ENCODE measurements around the gene SOX2. TPM values are rescaled to one million over a fixed set of nuclear protein-coding genes. Genes with fewer than 3 reads are reported as not detected.

The SOX2 gene
- total RNA-seq, 2 experiments from 2014 or later = not detected

- ChIA-PET CTCF (no interaction called here), POLR2A (no interaction called here)
These were observed 7.9 kb upstream of the SOX2 start for GRCh38 chr3:181703601-181704420.

DNA sequence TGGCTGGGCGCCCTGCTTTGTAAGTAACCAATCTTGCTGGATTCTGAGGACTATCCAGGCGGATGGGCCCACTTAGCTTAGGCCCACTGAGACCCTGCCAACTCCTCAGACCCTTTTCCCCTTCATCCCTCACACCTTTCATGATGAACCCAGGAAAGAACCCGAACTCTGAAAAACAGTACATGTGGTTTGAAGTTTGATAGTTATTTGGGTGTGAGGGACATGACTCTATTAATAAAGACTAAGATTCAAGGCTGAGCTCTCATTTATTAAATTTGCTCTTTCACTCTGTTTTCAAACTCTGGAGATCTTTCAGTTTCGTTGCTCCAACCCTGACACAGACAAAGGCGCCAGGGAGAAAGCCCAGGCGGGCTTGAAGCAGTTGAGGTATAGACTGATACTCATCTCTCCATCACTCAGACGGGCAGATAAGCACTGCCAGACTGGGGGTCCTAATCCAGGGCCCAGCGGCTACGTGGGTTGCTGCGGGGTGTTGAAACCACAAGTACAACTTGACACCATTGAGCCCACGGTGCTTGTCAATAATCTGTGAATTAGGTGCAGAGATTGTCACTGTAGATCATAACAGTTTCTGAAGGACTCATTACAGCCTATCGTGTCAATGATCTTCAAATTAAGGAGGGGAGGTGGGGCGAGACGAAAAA is 7.2 kb upstream of the SOX2 start:
- CTCF ChIA-PET = no interaction called here
- POLR2A ChIA-PET = no interaction called here

DNA sequence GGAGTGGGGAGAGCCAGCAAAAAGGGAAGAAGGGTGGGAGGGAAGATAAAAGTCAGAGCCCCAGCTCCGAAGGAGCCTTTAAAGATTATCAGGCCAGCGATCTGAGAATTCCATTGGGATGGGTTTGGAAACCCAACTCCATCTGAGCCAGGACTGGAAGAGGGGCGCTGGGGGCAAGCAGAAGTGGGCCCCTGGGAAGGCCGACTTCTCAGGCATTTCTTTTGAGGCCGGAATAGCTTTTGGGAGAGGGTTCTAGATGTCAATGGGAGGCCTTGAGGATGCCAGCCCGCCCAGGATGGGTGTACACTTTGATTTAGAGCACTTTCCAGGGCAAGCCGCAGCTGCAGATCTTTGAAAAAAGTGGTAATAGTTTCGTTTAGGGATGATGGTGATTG is 6.6 kb upstream of the SOX2 start:
- CTCF ChIA-PET = interaction anchor here (0.7 kb wide), 1 partner anchor 533 kb away, joined by 3 read pairs; no protein-coding TSS in a partner anchor
- POLR2A ChIA-PET = no interaction called here

DNA sequence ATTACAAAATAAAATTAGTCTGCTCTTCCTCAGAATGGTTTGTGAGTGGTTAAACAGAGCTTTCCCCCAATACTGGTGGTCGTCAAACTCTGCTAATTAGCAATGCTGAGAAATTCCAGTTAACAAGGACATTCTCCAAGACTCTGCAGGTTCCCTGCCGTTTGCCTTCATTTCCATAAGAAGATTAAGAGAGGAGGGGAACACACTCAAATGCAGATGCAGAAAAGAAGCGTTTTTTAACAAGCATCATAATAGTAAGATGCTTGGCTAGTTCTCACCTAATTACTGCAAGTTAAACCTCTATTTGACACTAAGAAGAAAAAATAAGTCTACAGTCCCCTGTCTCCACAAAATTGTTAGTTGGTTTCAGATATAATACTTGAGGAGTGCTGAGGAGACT is 3.7 kb upstream of the SOX2 start:
- POLR2A ChIA-PET = interaction anchor here (0.8 kb wide), 1 partner anchor 434 kb away, joined by 3 read pairs; no protein-coding TSS in a partner anchor
- CTCF ChIA-PET = interaction anchor here (1.0 kb wide), 1 partner anchor 975 kb away, joined by 3 read pairs; no protein-coding TSS in a partner anchor

- ChIA-PET CTCF (interaction anchor here (0.6 to 1.5 kb wide), 3 partner anchors 24 to 990 kb away, joined by 3 to 5 read pairs (median 3); no protein-coding TSS in a partner anchor), POLR2A (no interaction called here)
These were observed 2.0 kb upstream of the SOX2 start for GRCh38 chr3:181709537-181710279.

DNA sequence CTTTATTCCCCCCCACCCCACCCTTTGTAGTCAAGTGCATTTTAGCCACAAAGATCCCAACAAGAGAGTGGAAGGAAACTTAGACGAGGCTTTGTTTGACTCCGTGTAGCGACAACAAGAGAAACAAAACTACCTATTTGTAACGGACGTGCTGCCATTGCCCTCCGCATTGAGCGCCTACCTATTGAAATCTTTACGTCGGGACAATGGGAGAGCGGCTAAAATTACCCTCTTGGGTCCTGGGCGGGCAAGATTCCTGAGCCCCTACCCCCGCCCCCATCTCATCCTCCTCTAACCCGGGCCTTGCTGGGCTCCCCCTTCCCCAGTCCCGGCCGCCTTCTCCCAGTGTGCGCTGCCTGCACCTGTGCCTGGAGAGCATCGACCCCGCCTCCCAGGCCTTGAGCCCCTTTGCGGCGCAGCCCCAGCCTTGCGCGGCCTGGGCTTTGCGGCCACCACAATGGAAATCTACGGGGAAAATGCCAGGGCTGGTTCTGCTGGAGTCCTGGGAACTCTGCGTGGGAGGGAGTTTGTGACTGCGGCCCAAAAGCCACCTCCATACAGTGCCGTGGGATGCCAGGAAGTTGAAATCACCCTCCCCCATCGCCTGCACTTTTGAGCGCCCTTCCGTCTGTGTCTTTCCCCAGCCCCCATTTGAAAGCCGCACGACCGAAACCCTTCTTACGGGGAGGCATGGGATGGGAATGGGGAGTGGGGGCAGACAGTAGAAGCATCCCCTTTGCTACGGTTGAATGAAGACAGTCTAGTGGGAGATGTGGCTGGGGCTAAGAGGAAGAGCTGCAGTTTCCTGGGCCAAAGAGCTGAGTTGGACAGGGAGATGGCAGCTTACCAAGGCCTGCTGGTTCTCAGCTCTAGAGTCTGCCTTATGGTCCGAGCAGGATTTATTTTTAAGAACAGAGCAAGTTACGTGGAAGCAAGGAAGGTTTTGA is 1.1 kb upstream of the SOX2 start:
- ChIA-PET POLR2A (no interaction called here), CTCF (no interaction called here)

DNA sequence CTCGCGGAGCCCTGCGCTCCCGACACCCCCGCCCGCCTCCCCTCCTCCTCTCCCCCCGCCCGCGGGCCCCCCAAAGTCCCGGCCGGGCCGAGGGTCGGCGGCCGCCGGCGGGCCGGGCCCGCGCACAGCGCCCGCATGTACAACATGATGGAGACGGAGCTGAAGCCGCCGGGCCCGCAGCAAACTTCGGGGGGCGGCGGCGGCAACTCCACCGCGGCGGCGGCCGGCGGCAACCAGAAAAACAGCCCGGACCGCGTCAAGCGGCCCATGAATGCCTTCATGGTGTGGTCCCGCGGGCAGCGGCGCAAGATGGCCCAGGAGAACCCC is 464 bp downstream of the SOX2 start:
- POLR2A ChIA-PET = no interaction called here

GRCh38 chr3:181712553-181713279 is 991 bp downstream of the SOX2 start:
- POLR2A ChIA-PET = no interaction called here
- CTCF ChIA-PET = interaction anchor here (0.6 to 0.7 kb wide), 2 partner anchors 9 to 11 kb away, joined by 3 to 4 read pairs; no protein-coding TSS in a partner anchor

More for the DNA sequence above, 464 bp downstream of the SOX2 start:
- CTCF ChIA-PET = no interaction called here

- CTCF ChIA-PET = interaction anchor here (0.6 to 0.7 kb wide), 2 partner anchors 8 to 11 kb away, joined by 3 to 4 read pairs; no protein-coding TSS in a partner anchor
- POLR2A ChIA-PET = no interaction called here
These were observed 1.5 kb downstream of the SOX2 start for GRCh38 chr3:181713280-181713647.

GRCh38 chr3:181713676-181714612 is 2.2 kb downstream of the SOX2 start:
- ChIA-PET POLR2A (no interaction called here), CTCF (interaction anchor here (0.6 to 0.7 kb wide), 2 partner anchors 7 to 12 kb away, joined by 3 to 4 read pairs; no protein-coding TSS in a partner anchor)

DNA sequence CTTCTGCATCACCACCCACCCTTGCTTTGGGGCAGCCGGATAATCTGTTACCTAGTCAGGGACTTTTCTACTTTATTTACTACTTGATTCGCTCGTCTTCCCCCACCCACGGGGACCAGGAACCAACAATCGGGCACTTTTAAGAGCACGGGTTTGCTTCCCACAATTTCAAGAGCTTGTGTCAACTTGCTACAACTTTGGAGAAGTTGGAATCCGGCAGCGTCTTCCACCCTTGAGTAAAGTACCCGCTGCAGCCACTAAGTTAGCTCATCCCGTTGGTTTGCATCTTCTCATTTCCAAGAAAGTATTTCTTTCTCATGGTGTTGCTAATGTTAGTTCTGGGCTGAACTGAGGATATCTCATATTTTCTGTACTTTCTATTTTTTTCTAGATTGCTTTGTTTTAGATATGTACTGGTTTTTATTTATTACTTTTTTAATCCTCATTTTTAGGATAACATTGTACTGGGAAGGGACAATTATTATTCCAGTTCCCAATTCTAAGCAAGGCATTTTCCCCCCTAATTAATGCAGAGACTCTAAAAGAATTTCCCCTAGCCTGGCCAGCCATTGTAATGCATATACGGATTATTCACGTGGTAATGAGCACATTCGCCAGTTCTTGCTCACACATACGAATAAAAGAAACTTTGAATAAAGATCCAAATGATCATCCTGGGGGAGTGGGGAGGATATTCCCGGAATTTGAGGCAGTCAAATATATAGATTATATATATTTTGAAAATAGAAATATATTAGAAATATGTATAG is 4.0 kb downstream of the SOX2 start:
- ChIA-PET POLR2A (no interaction called here), CTCF (no interaction called here)

DNA sequence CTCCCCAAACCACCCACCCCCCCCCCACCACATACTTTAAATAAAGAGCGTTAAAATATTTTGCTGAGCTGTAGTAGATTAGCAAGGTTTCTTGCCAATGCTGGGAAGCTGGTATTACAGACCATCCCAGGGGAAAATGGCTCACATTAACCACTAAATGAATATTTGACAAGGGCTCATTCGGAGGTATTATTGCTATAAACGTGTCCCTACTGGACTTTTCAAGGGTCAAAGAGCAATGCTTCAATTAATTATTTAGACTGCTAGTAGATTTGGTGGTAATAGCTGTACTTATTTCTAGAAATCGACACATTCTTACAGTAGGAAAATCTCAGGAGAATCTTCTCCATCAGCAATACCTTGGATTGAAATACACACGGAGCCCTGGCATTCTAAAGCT is 5.2 kb downstream of the SOX2 start:
- ChIA-PET POLR2A (no interaction called here), CTCF (interaction anchor here (0.9 kb wide), 1 partner anchor 15 kb away, joined by 3 read pairs; no protein-coding TSS in a partner anchor)

DNA sequence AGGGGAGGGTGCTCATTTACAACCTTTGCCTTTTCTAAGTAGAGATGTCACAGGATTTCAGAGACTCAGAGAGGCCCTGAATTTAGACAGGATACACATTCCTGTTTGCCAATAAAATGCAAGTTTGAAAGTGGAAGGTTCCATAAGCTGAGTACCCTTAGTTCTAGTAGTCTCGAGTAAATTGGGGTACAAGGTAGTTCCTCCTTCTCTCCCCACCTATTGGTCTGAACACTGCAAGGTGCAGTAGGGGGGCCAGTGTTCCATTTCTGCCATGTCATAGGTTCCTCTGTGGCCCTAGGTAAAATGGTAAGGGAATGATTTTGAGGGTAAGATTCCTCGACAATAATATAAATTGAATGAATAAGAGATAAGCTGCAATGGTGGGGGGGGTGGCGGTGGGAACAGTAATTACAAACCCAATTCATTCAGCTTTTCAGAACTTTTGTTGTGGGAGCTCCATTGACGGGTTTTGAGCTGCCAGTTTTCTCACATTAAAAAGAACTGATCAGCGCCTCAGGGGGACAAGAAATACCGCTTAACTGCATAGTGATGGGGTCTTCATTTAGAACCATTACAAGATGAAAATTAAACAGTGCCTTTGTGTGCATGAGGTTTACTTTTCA is 5.9 kb downstream of the SOX2 start:
- POLR2A ChIA-PET = no interaction called here
- CTCF ChIA-PET = no interaction called here

GRCh38 chr3:181718369-181718768 is 6.6 kb downstream of the SOX2 start:
- POLR2A ChIA-PET = no interaction called here
- CTCF ChIA-PET = no interaction called here

DNA sequence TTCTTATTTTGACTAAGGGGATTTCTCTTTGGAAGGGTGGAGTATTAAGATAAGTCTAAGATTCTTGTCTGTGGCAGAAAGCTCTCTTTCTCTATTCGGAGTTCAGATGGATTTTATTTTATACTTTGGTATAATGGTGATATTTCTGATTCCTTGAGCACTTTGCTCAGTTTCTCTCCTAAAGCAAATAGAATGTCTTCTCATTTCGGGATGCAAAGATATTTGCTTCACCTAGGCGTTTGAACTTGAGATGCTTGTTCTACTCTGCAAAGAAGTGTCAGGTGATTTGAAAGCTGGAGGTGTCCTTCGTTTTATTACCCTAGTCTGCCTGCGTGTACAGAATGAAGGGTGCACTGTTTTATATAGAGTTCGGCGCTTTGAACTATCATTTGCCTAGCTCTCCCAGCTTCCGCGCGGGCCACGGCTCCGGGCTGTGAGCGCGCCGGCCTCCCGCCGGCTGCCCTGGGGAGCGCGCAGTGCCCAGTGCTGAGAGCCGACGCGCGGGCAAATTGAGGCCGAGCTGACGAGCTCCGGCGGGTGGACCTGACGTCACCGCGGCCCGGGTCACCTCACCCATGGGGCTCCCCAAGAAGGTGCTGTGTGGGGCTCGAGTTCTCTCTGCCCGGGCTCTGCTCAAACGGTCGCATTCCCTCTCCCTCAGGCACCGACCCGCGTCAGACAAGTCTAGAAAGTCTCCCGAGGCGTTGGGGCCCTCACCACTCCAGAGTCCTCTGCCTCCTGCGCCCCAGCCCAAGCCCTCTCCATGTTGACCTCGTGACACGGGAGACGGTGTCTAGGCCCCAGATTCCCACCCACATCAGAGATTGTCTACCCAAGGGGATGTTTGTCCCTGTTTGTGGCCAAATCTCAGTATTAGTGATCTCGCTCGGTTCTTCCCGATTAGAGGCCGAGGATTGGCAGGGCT is 7.5 kb downstream of the SOX2 start:
- CTCF ChIA-PET = no interaction called here

More for the DNA sequence above, 7.5 kb downstream of the SOX2 start:
- POLR2A ChIA-PET = no interaction called here
